KG1 (cell line): Measurements from ENCODE around the gene EIF4EBP2.

Source experiments
- DNase-seq: peaks from one replicate; lab custom pipeline; 2025; lab: John Stamatoyannopoulos, UW

The EIF4EBP2 gene

GRCh38 chr10:70432561-70433263 lies 28.8 kb downstream of the EIF4EBP2 start:
- DNase-seq: no peak

- no peak for DNase-seq
These were observed 29.8 kb downstream of the EIF4EBP2 start for GRCh38 chr10:70433581-70434280.

DNA sequence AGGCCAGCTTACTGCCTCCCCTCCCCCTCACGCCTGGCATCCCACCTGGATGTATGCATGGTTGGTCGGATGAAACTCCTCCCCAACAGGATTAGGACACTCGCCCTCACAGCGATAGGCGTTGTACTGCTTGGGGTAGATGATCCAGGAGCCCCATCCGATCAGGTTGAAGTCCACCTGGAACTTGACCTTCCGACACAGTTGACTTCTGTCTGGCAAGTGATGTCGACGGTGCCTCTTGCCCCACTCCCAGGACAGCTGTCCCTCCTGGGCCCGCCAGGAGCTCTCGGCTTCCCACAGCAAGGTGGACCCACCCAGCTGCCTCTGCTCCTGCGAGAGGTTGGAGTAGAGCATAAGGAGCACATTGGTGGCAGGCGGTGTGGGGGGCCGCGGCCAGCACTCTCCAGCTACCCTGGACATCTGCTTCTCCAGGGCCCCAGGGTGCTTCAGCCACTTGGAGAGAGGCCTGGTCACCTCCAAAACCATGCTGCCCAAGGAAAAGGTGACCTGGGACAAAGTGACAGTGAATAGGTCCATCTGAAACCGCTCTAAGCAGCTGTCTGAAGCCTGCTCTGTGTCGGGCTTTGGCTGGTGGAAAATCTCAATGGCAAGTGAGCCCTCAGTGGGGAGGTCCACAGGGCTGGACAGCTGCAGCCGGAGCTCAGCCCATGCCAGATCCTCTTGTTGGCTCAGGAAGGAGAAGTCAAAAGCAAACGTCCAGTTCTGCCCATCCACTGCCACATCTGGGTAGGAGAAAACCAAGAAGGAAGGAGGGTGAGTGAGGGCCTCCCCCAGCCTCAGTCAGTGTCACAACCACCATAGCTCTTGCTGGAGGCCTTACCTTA lies 31.5 kb downstream of the EIF4EBP2 start:
- DNase-seq: no peak

- DNase-seq: no peak
These were observed 33.8 kb downstream of the EIF4EBP2 start for GRCh38 chr10:70437721-70438120.

DNA sequence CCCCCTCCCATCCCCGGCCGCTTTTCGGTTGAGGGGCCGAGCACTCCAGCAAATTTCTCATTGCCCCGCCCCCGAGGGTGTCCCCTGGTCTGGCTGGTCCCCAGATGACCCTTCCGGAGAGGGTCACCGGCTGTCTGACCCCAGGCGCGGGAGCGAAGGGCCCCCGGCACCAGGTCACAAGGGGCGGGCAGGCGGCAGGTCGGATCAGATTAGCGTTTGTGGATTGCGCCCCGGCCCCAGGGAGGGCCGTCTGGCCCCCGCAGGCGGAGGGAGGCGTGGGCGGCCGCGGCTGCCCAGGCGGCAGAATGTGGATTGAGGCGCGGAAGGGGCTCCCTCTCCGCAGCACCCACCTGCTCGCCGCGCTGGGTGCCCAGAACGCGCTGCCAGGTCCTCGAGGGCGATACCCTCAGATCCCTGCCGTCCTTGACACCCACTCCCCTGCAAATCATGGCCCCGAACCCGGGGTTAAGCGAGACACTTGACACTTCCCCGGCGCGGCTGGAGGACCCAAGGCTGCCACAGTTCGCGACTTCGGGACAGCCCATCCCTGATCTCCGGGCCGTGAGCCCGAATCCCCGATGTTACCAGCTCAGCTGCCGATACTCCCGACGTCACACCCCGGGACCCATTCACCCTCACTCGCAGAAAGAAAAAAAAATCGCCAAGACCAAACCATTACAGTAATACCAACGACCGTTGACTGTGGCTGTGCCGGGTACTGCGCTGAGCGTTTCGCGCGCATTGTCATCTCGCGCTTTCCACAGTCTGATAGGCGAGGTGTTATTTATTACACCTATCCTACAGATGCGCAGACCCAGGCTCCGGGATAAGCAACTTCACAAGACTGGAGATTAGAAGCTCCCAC lies 36.6 kb downstream of the EIF4EBP2 start:
- DNase-seq: no peak

DNA sequence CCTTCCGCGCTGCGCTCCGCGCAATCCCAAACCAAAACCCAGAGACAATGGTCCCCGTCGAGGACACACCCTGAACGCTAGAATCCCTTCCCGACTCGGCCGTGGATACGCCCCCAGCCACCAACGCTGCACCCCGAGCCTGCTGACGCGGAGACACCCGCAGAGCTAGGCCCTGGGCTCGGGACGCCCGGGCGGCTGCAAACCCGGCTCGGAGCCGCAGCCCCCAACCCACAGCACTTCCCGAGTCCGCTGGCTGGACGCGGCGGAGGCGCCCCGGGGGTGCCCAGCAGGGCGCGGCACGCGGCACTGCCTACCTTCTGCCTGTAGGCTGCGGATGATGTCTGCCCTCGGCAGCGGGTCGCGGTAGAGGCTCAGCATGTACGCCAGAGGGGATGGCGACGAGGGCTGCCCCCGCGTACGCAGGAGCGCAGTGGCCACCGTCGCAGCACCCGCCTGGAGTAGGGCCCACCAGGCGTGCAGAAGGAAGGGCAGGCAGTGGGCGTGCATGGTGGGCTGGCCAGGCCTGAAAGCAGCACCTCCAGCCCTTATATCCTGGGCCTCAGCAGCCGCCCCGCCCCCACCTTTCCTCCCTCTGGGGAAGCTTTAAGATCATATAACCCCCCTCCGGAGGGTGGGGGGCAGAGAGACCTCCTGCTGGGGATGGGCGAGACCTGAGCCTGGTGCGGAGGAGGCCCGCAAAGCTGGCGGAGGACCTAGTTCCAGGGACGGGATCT lies 37.4 kb downstream of the EIF4EBP2 start, which contains the start of gene NODAL:
Gene NODAL, minus strand, starts transcription at position 521 of the 734 bp plus-strand sequence. Its CDS starts 14 bp downstream, at position 507.
- DNase-seq: no peak

DNA sequence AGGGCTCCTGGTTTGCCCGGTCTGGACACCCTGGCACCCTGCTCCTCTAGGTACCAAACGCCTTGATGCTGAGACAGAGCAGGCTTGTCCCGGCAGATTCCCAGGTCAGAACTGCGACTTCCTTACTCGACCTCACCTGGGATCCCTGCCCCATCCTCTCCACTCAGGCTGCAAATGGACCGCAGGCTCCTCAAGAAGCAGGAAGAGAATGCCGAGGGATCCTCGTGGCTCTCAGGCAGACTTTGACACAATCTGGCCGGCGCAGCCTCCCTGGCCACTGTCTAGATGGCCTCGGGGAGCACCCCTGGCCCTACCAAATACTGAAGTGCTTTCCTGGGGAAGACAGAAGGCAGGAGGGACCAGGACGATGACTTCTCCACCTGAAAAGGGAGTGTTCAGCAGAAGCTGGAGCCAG lies 38.0 kb downstream of the EIF4EBP2 start:
- no peak for DNase-seq

GRCh38 chr10:70442332-70442988 lies 38.5 kb downstream of the EIF4EBP2 start:
- no peak for DNase-seq

DNA sequence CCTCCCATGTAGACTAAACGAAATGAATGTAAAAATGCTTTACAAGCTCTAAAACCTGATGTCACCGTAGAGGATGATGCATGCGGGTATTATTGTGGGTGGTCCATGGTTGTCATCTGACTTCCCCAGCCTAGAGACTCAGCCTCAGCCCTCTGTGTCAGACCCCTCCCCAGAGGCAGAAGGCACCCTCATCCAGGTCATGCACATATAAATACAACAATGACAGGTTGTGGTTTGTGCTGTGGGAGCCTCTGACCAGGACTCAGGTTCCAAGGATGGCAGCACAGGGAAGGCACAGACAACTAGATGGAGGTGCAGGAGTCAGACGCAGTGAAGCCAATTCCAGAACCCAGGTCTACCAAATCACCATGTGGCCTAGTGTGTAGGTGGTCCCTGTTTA lies 40.8 kb downstream of the EIF4EBP2 start:
- no peak for DNase-seq

DNA sequence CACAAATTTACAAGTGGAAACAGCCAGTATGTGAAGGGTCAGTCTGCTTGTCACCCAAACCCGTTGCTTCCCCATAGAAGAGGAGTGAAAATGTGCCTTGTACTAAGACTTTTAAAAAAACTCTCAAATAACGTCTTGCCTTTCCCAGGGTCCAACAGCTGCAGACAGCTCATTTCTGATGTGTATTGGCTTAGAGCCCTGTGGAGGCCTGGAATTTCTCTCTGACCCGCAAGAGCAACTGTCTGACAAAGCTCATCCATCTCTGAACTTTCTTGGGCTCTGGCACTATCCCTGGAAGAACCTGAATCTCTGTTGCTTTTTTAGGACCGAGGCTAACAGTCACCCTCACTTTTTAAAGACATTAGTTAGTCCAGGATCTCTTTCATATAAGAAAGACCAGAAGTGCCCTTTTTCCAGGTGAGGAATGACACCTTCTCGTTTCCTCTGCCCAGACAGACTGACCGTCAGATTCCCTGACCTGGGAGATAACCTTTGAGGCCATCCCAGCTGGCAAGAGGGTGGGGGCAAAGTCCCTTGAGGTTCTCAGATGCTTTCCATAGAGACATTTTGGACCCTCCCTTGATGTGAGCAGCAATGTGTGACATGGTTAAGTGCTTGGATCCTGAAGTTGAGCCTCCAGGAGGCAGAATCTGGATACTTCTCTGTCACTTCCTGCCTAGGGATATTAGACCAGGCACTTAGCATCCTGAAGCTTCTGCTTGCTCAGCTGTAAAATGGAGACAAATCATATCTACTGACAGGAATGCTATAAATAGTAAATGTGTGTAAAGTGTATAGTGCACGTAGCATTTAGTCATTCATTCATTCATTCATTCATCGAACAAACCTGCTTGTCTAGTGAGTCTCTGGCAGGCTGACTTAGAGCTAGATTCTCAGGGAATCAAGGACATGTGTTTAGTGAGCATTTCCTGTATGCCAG lies 42.0 kb downstream of the EIF4EBP2 start:
- DNase-seq: no peak

GRCh38 chr10:70448236-70448635 lies 44.3 kb downstream of the EIF4EBP2 start:
- no peak for DNase-seq

- no peak for DNase-seq
These were observed 51.3 kb downstream of the EIF4EBP2 start for GRCh38 chr10:70455213-70455630.

DNA sequence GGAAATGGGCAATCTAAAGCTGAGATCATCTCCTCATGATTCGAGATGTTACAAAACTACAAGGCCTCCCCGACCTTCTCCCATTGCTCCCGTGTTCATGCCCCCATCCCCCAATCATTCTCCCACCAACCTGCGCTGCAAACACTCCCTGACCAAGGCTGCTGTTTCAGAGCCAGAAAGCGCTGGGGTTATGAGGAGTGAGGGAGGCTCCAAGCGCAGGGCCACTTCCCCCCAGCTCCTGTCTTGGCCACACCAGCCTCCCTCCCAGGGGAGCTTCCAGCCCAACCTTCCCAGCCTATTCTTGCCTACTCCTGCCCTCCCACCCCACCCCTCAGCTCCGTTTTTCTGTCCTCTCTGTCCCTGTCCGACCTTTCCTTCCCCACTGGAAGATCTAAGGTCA lies 52.2 kb downstream of the EIF4EBP2 start:
- no peak for DNase-seq

DNA sequence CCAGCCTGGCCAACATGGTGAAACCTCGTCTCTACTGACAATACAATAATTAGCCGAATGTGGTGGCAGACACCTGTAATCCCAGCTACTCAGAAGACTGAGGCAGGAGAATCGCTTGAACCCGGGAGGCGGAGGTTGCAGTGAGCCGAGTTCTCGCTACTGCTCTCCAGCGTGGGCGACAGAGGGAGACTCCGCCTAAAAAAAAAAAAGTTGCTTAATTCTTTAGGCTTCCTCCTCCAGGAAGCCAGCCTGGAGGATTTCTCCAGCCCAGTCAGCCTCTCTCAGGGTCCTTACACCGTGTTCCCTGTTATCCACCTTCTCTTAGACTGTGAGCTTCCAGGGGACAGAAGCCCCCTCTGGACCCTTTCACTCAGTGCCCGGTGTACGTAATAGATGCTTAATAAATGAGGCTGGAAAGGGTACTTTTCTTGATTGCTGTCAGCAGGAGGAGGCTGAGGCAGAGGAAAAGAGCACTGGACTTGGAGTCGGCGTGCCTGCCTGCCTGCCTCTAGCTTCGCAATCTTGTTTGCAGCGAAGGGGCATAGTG lies 53.9 kb downstream of the EIF4EBP2 start:
- DNase-seq: no peak

- no peak for DNase-seq
These were observed 54.5 kb downstream of the EIF4EBP2 start for GRCh38 chr10:70458329-70459060.

DNA sequence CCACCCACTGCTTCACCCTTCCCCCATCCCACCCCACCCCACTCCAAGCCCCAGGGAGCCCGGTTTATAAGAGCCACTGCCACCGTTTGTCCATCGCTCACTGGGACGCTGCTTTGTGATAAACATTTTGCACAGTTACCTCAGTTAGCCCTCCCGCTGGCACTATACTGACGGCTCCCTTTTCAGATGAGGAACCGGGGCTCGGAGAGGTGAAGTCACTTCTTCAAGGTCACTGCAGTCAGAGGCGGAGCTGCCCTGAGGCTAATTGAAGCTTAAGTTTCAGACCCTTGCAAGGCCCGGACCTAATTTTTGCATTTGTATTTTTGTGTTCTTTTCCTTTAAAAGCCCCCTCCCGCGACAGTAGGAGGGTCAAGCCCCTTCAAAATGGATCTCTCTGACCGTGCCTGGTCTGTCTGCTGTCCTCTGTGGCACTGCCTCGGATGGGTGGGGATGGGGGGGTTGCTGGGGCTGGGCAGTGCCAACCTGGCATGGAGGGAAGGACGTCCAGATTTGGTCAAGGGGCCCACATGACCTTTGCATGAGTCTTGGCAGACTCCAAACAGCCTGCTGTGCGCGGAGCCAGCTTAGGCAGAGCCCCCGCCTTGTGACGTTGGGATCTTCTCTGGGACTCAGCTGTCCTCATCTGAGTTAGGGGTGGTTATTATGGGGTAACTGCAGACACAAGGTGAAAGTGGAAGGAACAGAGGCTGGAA lies 55.3 kb downstream of the EIF4EBP2 start:
- no peak for DNase-seq

DNA sequence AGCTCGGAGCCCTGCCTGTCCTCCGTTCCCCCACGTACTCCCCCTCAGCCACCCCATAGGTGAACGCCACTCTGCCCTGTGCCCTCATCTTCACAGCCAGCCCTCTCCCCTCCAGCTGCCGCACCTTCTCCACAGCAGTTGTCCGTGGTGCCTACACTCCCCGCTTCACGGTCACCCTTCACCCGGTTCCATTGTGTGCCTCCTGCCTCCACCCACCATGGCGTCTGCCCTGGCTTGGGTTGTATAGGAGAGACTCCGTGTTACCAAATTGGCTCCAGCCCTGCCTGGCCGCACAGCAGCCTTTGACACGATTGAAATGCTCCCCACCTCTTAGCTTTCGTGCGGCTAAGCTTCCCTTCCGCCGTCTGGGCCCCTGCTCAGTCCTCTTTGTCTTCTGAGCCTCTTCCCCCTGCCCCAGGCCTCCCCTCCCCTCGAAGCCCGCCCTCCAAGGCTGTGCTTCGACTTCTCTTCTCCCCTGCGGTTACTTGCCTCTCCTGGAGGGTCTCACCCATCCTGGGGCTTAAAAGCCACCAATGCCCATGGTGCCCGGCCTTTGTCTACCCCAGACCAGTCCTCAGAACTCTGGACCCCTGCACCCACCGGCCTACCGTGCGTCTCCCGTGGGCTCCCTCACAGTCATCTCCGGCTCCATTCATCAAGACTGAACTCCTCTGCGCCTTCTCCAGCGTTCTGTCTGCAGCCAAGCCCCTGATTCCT lies 56.0 kb downstream of the EIF4EBP2 start:
- DNase-seq: no peak
